ENCODE data around the gene DRG1.
"Not testable (repeated sequence)": the region's sequence is repeated elsewhere in the genome, so short reads cannot be mapped to it uniquely, and the experiment has no call there.

The DRG1 gene

GRCh38 chr22:31399211-31400022, at the start of gene DRG1:
Gene DRG1, plus strand, starts transcription at chr22:31399604. Its CDS starts 80 bp downstream, at chr22:31399684.
- DNase-seq (ENCODE audit: low read depth) = peak; percentile 98

GRCh38 chr22:31349960-31350359, 49.4 kb upstream of the DRG1 start:
- no peak for DNase-seq (ENCODE audit: low read depth)

GRCh38 chr22:31350410-31350863, 49.0 kb upstream of the DRG1 start:
- no peak for DNase-seq (ENCODE audit: low read depth)

GRCh38 chr22:31354515-31354914, 44.9 kb upstream of the DRG1 start:
- DNase-seq (ENCODE audit: low read depth) = no peak

GRCh38 chr22:31360029-31360428, 39.4 kb upstream of the DRG1 start:
- no peak for DNase-seq (ENCODE audit: low read depth)

- no peak for DNase-seq (ENCODE audit: low read depth)
Measured at GRCh38 chr22:31361743-31362142, 37.7 kb upstream of the DRG1 start.

GRCh38 chr22:31363885-31364465, 35.4 kb upstream of the DRG1 start:
- no peak for DNase-seq (ENCODE audit: low read depth)

- DNase-seq (ENCODE audit: low read depth) = no peak
Measured at GRCh38 chr22:31367426-31367825, 32.0 kb upstream of the DRG1 start.

- no peak for DNase-seq (ENCODE audit: low read depth)
Measured at GRCh38 chr22:31377612-31378011, 21.8 kb upstream of the DRG1 start.

GRCh38 chr22:31378123-31378522, 21.3 kb upstream of the DRG1 start:
- no peak for DNase-seq (ENCODE audit: low read depth)

GRCh38 chr22:31378651-31379050, 20.8 kb upstream of the DRG1 start:
- DNase-seq (ENCODE audit: low read depth) = not testable (repeated sequence)

GRCh38 chr22:31393893-31394292, 5.5 kb upstream of the DRG1 start:
- DNase-seq (ENCODE audit: low read depth) = no peak

GRCh38 chr22:31394326-31394725, 5.1 kb upstream of the DRG1 start:
- no peak for DNase-seq (ENCODE audit: low read depth)

- DNase-seq (ENCODE audit: low read depth) = no peak
Measured at GRCh38 chr22:31398231-31398630, 1.2 kb upstream of the DRG1 start.

- no peak for DNase-seq (ENCODE audit: low read depth)
Measured at GRCh38 chr22:31400023-31400397, 606 bp downstream of the DRG1 start.

GRCh38 chr22:31402350-31402749, 2.9 kb downstream of the DRG1 start:
- not testable (repeated sequence) for DNase-seq (ENCODE audit: low read depth)

- DNase-seq (ENCODE audit: low read depth) = no peak
Measured at GRCh38 chr22:31425331-31426050, 26.1 kb downstream of the DRG1 start.

GRCh38 chr22:31431950-31432349, 32.5 kb downstream of the DRG1 start:
- no peak for DNase-seq (ENCODE audit: low read depth)

GRCh38 chr22:31436132-31436531, 36.7 kb downstream of the DRG1 start:
- no peak for DNase-seq (ENCODE audit: low read depth)

GRCh38 chr22:31439808-31440207, 40.4 kb downstream of the DRG1 start:
- no peak for DNase-seq (ENCODE audit: low read depth)

- no peak for DNase-seq (ENCODE audit: low read depth)
Measured at GRCh38 chr22:31440681-31441080, 41.3 kb downstream of the DRG1 start.

- DNase-seq (ENCODE audit: low read depth) = no peak
Measured at GRCh38 chr22:31441652-31442051, 42.2 kb downstream of the DRG1 start.
